Activated T-cell treated with anti-CD3 and anti-CD28 coated beads, Interleukin-2, amount 50 U/mL, for 48 hours (primary cell): ENCODE measurements around the gene ABCA12.

Source experiments
- DNase-seq, 2 experiments: peaks; one replicate each; pipeline ENCODE4 v3.0.0-alpha.2; 2020

ABCA12 gene

DNA sequence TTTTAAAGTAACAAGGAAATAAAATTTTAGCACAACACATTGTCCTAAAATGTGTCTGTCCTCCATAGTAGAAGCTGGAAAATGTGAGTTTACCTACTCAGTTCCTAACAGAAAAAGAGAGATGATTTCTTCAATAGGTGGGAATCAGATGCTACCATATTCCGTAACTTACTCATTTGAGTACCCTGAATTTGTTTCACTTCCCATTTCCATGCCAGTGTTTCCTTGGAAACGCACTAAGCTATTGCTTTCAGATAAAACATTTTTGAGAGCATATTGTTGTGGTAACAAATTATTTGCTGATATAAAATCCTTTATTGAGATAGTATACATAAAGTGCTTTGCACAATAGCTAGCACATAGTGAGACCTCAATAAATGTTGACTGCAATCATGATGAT lies 191.5 kb downstream of the ABCA12 start:
- no peak for DNase-seq

DNA sequence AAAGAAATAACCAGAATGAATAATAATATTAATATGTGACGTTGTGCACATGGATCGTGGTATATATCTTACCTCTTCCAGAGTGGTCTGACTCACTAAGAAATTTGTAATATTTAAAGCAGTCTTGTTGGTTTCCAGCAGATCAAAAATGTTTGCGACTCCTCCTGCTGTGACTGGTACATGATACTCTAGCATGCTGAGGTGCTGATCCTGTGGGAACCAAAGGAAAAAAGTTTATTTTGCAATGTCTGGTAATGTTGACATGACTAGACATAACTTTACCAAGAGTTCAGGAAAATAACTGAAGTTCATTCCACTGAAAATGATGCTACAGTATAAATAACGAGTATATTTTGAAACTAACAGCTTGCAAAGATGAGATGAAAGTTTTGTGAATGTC lies 204.4 kb downstream of the ABCA12 start:
- DNase-seq: no peak

DNA sequence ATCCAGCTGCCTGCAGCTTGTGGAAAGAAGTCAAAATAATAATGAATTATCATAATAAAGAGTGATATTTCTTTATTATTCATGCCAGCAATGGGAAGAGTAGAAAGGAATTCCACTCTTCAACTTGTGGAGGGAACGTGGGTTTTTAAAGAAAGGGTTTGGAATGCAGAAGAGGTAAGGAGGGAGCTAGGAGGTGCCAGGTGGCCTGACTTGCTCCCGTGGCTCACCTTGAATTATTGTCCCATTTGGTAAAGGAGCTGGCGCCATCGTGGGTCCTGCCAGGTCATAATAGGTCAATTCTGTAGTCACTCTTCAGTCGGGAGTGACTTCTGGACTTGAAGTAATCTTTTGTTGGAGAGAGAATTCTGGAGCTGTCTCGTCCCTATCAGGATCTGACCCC lies 233.8 kb downstream of the ABCA12 start:
- no peak for DNase-seq

DNA sequence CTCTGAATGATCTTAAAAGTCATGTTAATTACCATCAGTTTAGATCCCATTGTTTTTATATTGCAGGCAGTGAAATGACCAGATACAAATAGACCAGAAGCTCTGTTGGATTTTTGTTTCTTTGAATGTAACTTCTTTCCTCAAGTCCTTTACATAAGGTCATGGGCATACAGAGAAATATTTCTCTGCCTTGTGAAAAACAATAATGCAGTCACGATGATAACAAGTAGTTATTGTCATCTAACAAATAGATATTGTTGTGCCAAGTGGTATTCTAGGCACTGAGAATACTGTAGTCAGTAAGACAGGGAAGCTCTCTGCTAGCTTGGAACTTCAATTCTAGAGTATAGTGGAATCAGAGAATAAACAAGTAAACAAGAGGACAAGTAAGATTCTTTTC lies 234.2 kb downstream of the ABCA12 start:
- no peak for DNase-seq

DNA sequence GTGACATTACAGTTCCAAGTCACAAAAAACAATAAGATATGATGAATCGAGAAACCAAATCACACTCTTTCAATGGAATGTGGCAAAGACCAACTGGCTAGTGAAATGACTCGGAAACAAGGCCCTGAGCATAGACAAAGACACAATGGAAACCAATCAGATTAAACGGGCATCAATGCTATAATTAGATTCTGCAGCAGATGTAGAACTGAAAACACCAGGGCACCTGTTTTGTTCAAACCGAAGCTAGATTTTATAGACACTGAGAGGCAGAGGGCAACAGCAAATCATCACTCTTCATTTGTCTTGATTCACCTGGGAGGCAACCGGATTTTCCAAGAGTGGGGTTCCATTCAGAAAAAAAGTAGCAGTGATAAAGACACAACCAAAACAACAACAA lies 236.1 kb downstream of the ABCA12 start:
- no peak for DNase-seq

DNA sequence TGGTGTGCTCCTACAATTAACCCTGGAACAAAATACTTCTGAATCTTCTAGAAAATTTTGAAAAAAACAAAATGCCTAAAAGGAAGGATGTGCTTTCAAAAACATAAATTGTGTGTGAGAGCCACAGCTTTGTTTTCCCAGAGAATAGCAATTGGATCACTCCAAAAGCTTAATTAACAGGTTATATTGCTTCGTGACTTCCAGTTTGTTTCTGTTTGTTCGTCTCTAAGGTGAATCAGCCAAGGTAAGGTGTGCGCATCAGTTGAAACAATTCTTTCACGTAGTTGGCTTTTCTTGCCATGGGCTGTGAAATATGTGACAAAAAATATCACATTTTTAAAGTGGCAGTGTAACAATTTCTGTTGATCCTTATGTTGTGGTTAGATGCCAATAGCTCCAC lies 238.7 kb downstream of the ABCA12 start:
- DNase-seq: no peak

DNA sequence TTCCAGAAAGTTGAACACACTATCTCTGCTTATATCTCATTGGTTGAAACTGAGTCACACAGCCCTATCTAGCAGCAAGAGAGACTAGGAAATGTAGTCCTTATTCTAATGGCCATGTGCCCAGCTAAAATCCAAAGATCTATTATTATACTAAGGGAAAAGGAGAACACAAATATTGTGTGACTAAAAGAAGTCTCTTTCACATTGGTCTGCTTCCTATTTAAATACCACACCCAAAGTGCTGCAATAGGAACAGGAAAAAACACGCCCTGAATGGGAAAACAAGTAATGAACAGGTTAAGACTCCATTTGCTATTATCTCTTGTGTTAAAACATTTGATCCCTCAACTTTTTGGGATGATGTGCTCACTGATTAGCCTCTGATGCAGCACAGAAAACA lies 242.2 kb downstream of the ABCA12 start:
- no peak for DNase-seq

DNA sequence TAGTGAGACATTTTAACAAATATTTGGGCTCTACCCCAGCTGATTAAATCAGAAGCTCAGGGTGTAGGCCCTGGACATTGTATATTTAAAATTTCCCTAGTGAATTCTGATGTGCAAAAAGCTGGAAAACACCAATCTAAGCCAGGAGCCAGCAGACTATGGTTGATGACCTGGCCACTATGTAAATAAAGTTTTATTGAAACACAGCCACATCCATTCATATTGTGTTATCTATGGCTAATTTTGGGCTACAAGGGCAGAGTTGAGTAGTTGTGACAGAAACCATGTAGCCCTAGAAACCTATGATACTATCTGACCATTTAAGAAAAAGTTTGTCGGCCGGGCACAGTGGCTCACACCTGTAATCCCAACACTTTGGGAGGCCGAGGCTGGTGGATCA lies 243.0 kb downstream of the ABCA12 start:
- DNase-seq: no peak

DNA sequence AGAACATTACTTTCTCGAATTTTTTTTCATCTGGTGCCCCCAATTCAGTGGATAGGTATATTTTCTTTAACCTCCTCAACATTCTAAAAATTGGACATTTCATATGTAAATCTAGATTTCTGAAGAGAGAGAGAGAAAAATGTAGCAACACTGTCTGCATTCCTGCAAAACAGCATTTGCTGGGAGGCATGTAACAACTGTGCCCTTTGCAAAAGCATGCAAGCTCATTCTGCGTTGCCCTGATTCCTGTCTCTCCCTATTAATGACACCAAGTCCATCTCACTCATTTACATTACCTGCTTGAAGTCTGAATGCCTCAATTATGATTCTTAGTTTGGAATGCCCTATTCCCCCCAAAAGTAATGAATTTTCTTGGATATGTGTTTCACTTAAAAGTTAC lies 249.1 kb downstream of the ABCA12 start:
- no peak for DNase-seq

DNA sequence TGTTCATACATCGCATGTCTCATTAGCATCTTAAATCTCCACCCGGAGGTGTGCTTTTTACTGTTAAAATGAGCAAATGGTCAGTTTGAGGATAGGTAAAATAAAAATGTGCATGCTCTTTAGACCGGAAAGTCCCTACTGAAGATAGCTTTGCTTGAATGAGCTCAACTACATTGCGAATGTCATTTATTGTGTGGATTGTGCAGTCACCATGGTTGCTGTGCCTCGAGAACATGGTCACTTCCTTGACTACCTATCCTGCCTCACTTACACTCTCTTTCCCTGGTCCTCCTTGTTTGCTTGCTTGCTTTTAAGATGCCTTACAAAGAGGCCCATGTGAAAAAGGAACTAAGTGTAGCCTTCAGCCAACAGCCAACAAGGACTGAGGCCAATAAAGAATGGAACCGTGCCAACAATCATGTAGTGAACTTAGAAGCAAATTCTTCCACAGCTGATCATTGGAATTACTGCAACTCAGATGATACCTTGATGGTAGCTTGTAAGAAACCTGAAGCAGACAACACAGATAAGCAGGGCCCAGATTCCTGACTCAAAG lies 256.7 kb downstream of the ABCA12 start:
- no peak for DNase-seq
